ENCODE results near the gene AHI1. TPM values are rescaled to one million over a fixed set of nuclear protein-coding genes. Genes with fewer than 3 reads are reported as not detected.

Gene AHI1
- total RNA-seq, 1 donor from 2014 or later: 9.3 TPM

GRCh38 chr6:135434991-135435390, 62.5 kb downstream of the AHI1 start:
- TF ChIP-seq CTCF (IDR thresholded peaks at IDR 0.05; ENCODE audit: borderline replicate concordance): no peak
- no peak overlapping the region for H3K4me3 ChIP-seq
- no peaks in the 10 kb centered on the region for H3K9me3 ChIP-seq (replicated peaks)
- intact Hi-C loops (cut with micrococcal nuclease): no loop called here
- H3K27me3 ChIP-seq (ENCODE audit: low read depth): no peaks in the 10 kb centered on the region
- no peaks in the 10 kb centered on the region for H3K4me1 ChIP-seq
- no peak overlapping the region for H3K27ac ChIP-seq (replicated peaks)
- DNase-seq: no peak
- peaks cover 43% of the 10 kb centered on the region for H3K36me3 ChIP-seq

GRCh38 chr6:135434095-135434494, 63.4 kb downstream of the AHI1 start:
- intact Hi-C loops (cut with micrococcal nuclease): no loop called here
- DNase-seq: no peak
- no peak overlapping the region for H3K27ac ChIP-seq (replicated peaks)
- peaks cover 43% of the 10 kb centered on the region for H3K36me3 ChIP-seq
- H3K27me3 ChIP-seq (ENCODE audit: low read depth): no peaks in the 10 kb centered on the region
- no peaks in the 10 kb centered on the region for H3K4me1 ChIP-seq
- H3K4me3 ChIP-seq: no peak overlapping the region
- no peak for TF ChIP-seq CTCF (IDR thresholded peaks at IDR 0.05; ENCODE audit: borderline replicate concordance)
- H3K9me3 ChIP-seq (replicated peaks): no peaks in the 10 kb centered on the region

DNA sequence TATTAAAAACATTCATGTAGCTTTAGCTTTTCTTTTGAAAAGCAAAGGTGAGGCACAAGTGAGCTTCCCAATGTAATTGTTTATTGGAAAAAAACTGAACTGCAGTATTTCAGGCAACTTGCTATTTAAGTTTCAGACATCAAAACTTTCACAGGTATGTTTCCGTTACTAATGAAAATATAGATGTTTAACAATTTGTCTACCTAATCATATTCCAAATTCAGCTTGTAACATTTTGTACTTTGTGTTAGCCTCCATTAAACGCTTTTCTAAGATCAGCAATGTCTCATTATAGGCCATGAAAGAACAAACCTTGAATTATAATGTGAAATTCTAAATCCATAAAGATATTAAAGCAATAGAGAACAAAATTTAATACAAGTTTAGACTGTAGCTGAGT, 69.5 kb downstream of the AHI1 start:
- Histone ChIP-seq H3K9me3 (replicated peaks) (no peaks in the 10 kb centered on the region), H3K36me3 (peaks cover 18% of the 10 kb centered on the region), H3K4me1 (no peaks in the 10 kb centered on the region), H3K4me3 (no peak overlapping the region), H3K27me3 (ENCODE audit: low read depth) (no peaks in the 10 kb centered on the region), H3K27ac (replicated peaks) (no peak overlapping the region)
- no peak for TF ChIP-seq CTCF (IDR thresholded peaks at IDR 0.05; ENCODE audit: borderline replicate concordance)
- DNase-seq: no peak
- intact Hi-C loops (cut with micrococcal nuclease): no loop called here

DNA sequence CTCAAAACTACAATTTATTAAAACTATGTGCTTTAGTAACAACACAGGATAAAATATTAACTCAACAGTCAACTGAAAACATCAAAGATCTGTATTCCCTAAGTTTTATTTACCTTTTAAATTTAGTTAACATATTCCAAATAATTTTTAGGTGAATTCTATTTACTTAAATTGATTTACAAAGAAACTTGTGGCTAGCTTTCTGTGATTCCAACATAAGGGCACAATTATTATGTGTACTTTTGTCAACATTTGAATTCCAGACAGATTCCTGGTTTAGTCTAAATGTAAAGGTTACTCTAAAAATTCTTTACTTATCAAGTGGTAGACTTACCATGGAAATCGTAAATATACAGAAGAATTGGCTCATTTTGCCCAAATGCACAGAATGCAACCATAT, 70.7 kb downstream of the AHI1 start:
- no peaks in the 10 kb centered on the region for H3K9me3 ChIP-seq (replicated peaks)
- H3K36me3 ChIP-seq: peaks cover 10% of the 10 kb centered on the region
- DNase-seq: no peak
- intact Hi-C loops (cut with micrococcal nuclease): no loop called here
- H3K4me1 ChIP-seq: no peaks in the 10 kb centered on the region
- TF ChIP-seq CTCF (IDR thresholded peaks at IDR 0.05; ENCODE audit: borderline replicate concordance): no peak
- H3K4me3 ChIP-seq: no peak overlapping the region
- H3K27me3 ChIP-seq (ENCODE audit: low read depth): no peaks in the 10 kb centered on the region
- H3K27ac ChIP-seq (replicated peaks): no peak overlapping the region

GRCh38 chr6:135424385-135424784, 73.2 kb downstream of the AHI1 start:
- intact Hi-C loops (cut with micrococcal nuclease): no loop called here
- no peak overlapping the region for H3K27ac ChIP-seq (replicated peaks)
- H3K36me3 ChIP-seq: peaks cover 10% of the 10 kb centered on the region
- no peak for DNase-seq
- H3K4me3 ChIP-seq: no peak overlapping the region
- H3K9me3 ChIP-seq (replicated peaks): no peaks in the 10 kb centered on the region
- H3K4me1 ChIP-seq: no peaks in the 10 kb centered on the region
- H3K27me3 ChIP-seq (ENCODE audit: low read depth): no peaks in the 10 kb centered on the region
- no peak for TF ChIP-seq CTCF (IDR thresholded peaks at IDR 0.05; ENCODE audit: borderline replicate concordance)

DNA sequence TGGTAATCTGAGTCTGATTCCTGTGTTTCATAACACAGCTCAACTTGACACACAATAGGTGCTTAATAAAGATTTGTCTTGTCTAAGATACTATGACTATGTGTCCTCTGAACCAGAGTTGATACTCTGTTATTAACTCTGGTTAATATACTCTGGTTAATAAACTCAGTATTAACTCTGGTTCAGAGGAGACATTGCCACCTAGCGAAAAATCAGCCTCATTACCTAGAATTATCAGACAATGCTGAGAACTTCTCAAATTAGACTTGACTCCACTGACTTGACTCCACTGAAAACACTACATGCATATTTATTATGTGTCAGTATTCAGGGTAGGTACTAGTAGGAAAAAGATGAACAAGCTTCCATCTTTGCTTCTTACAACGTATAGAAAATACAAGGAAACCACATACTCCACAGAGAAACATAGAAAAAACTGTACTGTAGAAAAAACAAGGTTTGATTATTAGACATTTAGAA, 73.9 kb downstream of the AHI1 start:
- no peak for DNase-seq
- Histone ChIP-seq H3K27me3 (ENCODE audit: low read depth) (no peaks in the 10 kb centered on the region), H3K27ac (replicated peaks) (no peak overlapping the region), H3K4me3 (no peak overlapping the region), H3K4me1 (no peaks in the 10 kb centered on the region), H3K9me3 (replicated peaks) (no peaks in the 10 kb centered on the region), H3K36me3 (peaks cover 10% of the 10 kb centered on the region)
- intact Hi-C loops (cut with micrococcal nuclease): no loop called here
- TF ChIP-seq CTCF (IDR thresholded peaks at IDR 0.05; ENCODE audit: borderline replicate concordance): peak; percentile 69

Data from left ventricle myocardium inferior (tissue), 1 donor.